ENCODE results near the gene ZNF333.

DNA sequence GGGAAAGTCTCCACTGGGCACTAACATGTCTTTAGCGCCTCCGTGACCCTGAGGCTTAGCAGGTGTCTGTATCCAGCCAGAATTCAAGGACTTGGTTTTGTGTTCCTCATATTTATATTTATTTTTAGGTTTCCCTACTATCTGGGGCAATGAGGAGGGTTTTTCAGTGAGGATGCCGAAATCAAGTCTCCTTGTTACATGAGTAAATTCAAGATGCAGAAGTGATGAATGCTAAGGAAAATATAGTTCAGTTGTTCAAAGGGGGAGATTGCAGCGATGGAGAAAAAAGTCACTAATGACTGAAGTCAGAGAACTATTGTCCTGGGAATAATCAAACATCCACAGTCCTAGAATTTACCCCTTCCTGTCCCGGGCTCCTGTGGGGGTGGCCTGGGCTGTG is 89.3 kb downstream of the ZNF333 start:
- TF ChIP-seq CTCF (IDR thresholded peaks at IDR 0.05) (no peak), EP300 (IDR thresholded peaks at IDR 0.05) (no peak)

Measured in ovary (tissue), 3 donors.